HG03469 (cell line): ENCODE measurements around the gene ARHGEF10L.
"Not testable (repeated sequence)": the region's sequence is repeated elsewhere in the genome, so short reads cannot be mapped to it uniquely, and the experiment has no call there.

Experiments
- ATAC-seq: cut with Tn5 transposase; IDR thresholded peaks from one replicate; pipeline ENCODE4 v1.9.1; 2021; ENCODE audit warnings: mild to moderate bottlenecking, moderate library complexity, moderate number of reproducible peaks; ENCODE audit not compliant: unreplicated experiment

Gene ARHGEF10L

GRCh38 chr1:17728123-17728712 lies 188.7 kb downstream of the ARHGEF10L start:
- no peak for ATAC-seq

DNA sequence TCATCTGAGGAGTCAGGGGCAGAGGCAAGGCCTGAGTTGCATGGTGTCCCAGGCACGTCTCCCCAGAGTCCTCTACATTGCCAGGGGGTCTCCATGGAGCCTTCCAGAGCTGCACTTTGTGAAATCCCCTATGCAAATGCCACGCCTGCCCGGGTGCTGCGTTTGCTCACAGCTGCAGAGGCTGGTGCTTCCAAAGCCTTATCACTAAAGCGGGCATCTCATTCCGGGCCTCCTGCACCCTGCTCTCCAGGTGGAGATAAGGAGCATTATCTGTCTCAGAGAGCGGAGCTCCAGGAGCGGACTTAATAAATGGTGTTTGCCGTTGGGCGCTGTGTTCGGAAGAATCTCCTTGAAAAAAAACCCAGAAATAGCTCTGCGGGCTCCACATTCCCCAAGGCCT lies 189.8 kb downstream of the ARHGEF10L start:
- no peak for ATAC-seq

DNA sequence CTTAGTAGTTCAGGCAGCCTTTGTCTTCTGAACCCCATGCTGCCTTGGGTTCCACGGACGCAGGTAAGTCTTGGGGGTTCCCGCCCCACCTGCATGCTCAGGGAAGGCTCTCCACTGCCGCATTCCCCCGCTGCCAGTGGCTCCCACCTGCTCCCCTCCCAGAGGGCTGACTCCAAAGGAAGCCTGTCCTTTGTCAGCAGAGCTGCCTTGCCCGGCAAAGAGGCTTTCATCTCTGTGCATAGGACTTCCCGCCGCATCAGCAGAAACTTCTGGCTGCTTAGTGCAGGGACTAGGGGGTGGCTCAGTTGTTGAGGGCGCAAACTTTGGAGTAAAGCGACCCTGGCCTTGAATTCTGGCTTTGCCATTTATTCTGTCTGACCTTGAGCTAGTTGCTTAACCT lies 190.4 kb downstream of the ARHGEF10L start:
- no peak for ATAC-seq

DNA sequence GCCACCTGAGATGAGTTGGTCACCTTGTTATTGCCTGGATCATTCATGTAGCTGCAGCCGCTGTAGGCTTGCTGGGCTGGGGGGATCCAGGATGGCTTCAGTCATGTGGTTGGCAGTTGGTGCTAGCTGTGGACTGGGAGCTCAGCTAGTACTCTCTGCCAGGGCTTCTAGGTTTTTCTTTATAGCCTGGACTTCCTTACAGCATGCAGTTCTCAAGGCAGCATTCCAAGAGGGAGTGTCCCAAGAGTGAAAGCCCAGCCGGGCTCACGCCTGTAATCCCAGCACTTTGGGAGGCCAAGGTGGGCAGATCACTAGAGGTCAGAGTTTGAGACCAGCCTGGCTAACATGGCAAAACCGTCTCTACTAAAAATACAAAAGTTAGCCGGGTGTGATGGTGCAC lies 192.0 kb downstream of the ARHGEF10L start:
- ATAC-seq, result no peak

- no peak for ATAC-seq
Observed at GRCh38 chr1:17732475-17732874, 193.0 kb downstream of the ARHGEF10L start.

- no peak for ATAC-seq
Observed at GRCh38 chr1:17733661-17734060, 194.2 kb downstream of the ARHGEF10L start.

GRCh38 chr1:17734609-17735008 lies 195.1 kb downstream of the ARHGEF10L start:
- ATAC-seq, result no peak

DNA sequence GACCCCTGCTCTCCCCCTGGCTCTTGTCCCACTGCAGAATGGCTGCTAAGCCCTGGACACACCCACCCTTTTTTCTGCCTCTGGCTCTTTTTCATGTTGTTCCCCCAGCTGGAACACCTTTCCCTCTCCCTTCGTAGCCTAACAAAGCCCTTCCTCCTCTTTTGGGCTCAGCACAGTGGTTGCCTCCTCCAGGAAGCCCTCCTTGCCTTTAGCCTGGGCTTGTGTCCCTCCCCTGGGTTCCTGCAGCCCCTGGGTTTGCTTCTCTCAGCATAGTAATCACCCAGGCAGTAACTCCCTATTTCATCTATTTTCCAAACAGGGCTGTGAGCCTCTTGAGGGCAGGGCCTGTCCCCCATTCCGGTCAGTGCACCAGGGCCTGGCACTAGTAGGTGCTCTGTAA lies 195.8 kb downstream of the ARHGEF10L start:
- no peak for ATAC-seq

- ATAC-seq, result no peak
Observed at GRCh38 chr1:17735793-17736192, 196.3 kb downstream of the ARHGEF10L start.

- ATAC-seq, result no peak
Observed at GRCh38 chr1:17736625-17737024, 197.1 kb downstream of the ARHGEF10L start.

DNA sequence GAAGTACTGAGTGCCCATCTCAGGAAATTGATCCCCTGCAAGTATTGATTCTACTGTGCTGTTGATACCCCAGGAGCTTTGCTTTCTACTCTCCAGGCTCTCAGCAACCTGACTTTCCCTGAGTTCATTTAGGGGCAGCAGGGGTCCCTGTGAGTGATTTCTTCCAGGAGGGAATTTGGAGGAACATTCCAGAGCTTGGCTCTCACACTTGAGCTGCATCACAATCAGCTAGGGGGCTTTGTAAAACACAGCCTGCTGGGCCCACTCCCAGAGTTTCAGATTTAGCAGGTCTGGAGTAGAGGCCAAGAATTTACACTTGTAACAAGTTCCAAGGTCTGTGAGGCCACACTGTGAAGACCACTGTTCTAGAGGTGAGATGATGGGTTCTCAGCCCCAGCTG lies 199.6 kb downstream of the ARHGEF10L start:
- no peak for ATAC-seq

GRCh38 chr1:17741052-17741451 lies 201.6 kb downstream of the ARHGEF10L start:
- ATAC-seq, result no peak

- ATAC-seq, result no peak
Observed at GRCh38 chr1:17742583-17742982, 203.1 kb downstream of the ARHGEF10L start.

GRCh38 chr1:17743008-17743647 lies 203.6 kb downstream of the ARHGEF10L start:
- ATAC-seq, result no peak

DNA sequence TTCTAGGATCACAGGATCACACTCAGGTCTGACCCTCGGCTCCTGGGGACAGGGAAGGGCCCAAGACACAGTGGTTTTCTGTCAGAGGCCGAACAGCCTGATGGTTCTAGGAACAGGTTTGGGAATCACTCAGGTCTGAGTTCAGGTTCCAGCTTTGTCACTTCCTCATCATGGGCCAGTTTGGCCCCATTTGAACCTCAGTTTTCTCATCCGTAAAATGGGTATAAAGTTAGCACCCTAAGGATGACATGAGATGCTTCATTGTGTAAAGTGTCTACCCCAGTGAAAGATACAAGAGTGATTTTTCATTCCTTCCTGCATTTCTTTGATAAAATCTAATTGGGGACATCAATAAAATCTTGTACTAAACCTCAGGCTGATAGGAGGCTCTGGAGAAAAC lies 204.4 kb downstream of the ARHGEF10L start:
- ATAC-seq, result no peak

GRCh38 chr1:17744666-17745478 lies 205.4 kb downstream of the ARHGEF10L start:
- no peak for ATAC-seq

GRCh38 chr1:17745479-17745955 lies 206.0 kb downstream of the ARHGEF10L start:
- no peak for ATAC-seq

GRCh38 chr1:17746281-17746680 lies 206.8 kb downstream of the ARHGEF10L start:
- not testable (repeated sequence) for ATAC-seq

- no peak for ATAC-seq
Observed at GRCh38 chr1:17746920-17747319, 207.4 kb downstream of the ARHGEF10L start.
